ENCODE measurements around the gene SUMO3.

- TF ChIP-seq SMC3 (IDR thresholded peaks at IDR 0.05; ENCODE audit: low read length) (no peak), ZNF256 (CRISPR knock-in tag; conservative IDR thresholded peaks at IDR 0.05) (no peak), YY1 (IDR thresholded peaks at IDR 0.05; ENCODE audit: insufficient read depth, insufficient replicate concordance, low read depth, low read length) (no peak), CTCF (CRISPR knock-in tag; IDR thresholded peaks at IDR 0.05) (no peak), KAT2B (IDR thresholded peaks at IDR 0.05; ENCODE audit: borderline replicate concordance, low read depth, low read length) (no peak), RXRB (CRISPR knock-in tag; IDR thresholded peaks at IDR 0.05; ENCODE audit: borderline replicate concordance) (no peak), SPEN (CRISPR knock-in tag; IDR thresholded peaks at IDR 0.05; ENCODE audit: low read depth) (no peak), RXRA (CRISPR knock-in tag; IDR thresholded peaks at IDR 0.05) (no peak), CEBPZ (IDR thresholded peaks at IDR 0.05; ENCODE audit: low read length) (no peak)
Observed at GRCh38 chr21:44763451-44764318, 54.2 kb downstream of the SUMO3 start.
